Measurements from ENCODE around the gene PIK3R1.

GRCh38 chr5:68318955-68319705 is 103.6 kb downstream of the PIK3R1 start:
- TF ChIP-seq CTCF (IDR thresholded peaks at IDR 0.05) = no peak
- no peak for TF ChIP-seq POLR2A (IDR thresholded peaks at IDR 0.05)
